T-helper 2 cell (primary cell): ENCODE data around the gene FMNL3.

ENCODE experiments used
- DNase-seq, 5 experiments: peaks; one replicate each; pipeline versions ENCODE4 v3.0.0 to v3.0.0-alpha.2; 2012 to 2022

FMNL3 gene

DNA sequence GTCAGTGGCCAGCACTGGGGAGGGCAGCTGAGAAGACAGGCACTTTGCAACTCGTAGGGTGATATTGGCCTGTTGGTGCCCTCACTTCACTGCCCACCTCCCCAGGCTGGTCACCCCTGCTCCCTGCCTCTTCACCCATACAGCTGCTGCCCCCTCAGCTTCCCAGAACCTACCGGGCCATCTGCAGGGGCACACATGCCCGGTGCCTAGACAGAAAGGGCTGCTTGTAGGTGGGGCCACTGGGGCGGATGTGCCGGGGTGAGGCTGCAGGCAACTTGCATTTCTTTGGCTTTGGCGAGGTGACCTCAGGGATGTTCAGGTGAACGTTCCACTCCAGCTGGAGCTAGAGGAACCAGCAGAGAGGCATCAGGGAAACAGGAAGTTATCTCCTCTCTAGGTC is 118.9 kb downstream of the FMNL3 start:
- no peak for DNase-seq

DNA sequence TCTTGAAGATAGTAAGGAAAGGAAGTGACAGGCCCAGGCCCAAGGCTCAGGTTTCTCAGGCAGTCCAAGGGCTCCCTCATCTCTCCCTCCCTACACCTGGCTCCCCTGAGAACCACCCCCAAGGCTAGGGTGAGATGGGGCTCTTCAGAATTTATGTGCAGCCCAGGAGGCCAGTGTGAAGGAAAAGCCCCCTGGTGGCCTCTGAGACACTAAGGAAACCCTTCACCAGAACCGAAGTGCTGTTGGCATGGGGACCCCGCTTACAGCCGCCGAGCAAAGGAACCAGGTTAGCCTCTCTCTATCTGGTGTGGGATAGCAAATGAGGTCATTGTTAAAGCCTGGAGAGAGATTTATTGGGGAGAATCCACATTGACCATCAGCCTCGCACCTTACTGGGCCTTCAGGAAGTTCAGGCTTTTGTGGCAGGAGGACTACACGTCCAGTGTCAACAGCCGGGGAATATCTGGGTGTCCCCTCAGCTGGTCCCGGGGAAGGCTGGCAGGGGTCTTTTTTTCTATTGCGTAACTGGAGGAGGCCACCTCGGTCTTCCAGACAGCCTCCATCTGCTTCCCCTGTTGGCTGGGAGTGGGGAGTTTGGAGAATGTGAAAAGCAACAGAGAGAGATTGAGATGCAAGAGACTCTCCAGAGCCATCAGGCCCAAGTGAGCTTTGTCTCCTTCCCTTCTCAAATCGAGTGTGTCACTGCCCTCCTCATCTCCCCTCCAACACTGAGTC is 119.9 kb downstream of the FMNL3 start:
- DNase-seq, result no peak
